NB4 (cell line): ENCODE results near the gene HIF1AN.

Experiments used
- DNase-seq: peaks from one replicate; pipeline ENCODE4 v3.0.0; 2010; ENCODE audit warnings: low read depth
- H3K4me3 ChIP-seq: one replicate; pipeline ENCODE4 v1.5.1; 2011; ENCODE audit warnings: mild to moderate bottlenecking, low read depth, low read length, moderate library complexity
- MYC ChIP-seq: IDR thresholded peaks from 2 replicates; pipeline ENCODE4 v1.6.1; 2011; ENCODE audit warnings: low read depth, low read length
- POLR2A ChIP-seq: IDR thresholded peaks from 2 replicates; pipeline ENCODE4 v1.6.1; 2011; ENCODE audit warnings: mild to moderate bottlenecking; ENCODE audit not compliant: insufficient read length; ENCODE audit errors: extremely low read depth
- TF ChIP-seq, protein P1 (sequence below): IDR thresholded peaks from 2 replicates; pipeline ENCODE4 v1.6.1; 2011; ENCODE audit warnings: low read depth, low read length
- TF ChIP-seq, protein P2 (sequence below): IDR thresholded peaks from one replicate; pipeline ENCODE4 v1.5.1; 2012; ENCODE audit warnings: low read depth, low read length

HIF1AN gene

DNA sequence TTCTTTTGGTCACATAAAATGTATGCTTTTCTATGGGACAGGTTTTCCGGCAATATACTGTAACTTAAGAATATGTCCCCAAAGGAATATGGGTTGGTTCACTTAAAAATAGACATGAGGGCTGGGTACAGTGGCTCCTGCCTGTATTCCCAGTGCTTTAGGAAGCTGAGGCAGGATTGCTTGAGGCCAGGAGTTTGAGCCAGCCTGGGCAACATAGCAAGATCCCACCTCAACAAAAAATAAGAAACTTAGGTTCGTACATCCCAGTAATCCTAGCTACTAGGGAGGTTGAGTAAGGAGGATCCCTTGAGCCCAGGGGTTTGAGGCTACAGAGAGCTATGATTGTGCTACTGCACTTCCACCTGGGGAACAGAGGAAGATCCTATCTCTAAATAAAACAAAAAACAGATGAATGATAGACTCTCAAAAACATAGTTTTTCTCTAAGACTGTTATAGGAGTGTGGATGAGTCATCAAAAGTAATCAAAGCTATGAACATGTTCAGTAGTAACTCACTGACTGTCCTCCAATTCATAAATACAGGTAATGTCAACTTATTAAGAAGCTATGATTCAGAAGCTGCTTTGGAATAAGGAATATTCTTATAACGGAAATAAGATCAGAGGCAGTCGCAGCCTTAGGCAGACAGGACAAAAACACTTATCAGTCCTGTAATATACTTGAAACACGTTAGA, 13.5 kb upstream of the HIF1AN start:
- DNase-seq, result no peak
- no peak overlapping the region for H3K4me3 ChIP-seq
- TF ChIP-seq POLR2A (no peak), MYC (no peak)
- TF ChIP-seq, protein P1, sequence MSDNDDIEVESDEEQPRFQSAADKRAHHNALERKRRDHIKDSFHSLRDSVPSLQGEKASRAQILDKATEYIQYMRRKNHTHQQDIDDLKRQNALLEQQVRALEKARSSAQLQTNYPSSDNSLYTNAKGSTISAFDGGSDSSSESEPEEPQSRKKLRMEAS, result no peak
- TF ChIP-seq, protein P2, sequence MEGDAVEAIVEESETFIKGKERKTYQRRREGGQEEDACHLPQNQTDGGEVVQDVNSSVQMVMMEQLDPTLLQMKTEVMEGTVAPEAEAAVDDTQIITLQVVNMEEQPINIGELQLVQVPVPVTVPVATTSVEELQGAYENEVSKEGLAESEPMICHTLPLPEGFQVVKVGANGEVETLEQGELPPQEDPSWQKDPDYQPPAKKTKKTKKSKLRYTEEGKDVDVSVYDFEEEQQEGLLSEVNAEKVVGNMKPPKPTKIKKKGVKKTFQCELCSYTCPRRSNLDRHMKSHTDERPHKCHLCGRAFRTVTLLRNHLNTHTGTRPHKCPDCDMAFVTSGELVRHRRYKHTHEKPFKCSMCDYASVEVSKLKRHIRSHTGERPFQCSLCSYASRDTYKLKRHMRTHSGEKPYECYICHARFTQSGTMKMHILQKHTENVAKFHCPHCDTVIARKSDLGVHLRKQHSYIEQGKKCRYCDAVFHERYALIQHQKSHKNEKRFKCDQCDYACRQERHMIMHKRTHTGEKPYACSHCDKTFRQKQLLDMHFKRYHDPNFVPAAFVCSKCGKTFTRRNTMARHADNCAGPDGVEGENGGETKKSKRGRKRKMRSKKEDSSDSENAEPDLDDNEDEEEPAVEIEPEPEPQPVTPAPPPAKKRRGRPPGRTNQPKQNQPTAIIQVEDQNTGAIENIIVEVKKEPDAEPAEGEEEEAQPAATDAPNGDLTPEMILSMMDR, result no peak

DNA sequence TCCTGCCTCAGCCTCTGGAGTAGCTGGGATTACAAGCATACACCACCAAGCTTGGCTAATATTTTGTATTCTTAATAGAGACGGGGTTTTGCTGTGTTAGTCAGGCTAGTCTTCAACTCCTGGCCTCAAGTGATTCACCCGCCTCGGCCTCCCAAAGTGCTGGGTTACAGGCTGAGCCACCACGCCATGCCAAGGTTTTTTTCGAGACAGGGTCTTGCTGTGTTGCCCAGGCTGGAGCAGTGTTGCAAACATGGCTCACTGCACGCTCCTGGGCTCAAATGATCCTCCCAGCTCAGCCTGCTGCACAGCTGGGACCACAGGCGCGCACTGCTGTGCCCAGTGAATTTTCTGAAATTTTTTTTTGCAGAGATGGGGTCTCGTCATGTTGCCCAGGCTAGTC, 12.8 kb upstream of the HIF1AN start:
- TF ChIP-seq, protein P1, result no peak
- no peak for TF ChIP-seq MYC
- no peak for TF ChIP-seq POLR2A
- TF ChIP-seq, protein P2, result no peak
- H3K4me3 ChIP-seq, result no peak overlapping the region
- DNase-seq, result no peak

DNA sequence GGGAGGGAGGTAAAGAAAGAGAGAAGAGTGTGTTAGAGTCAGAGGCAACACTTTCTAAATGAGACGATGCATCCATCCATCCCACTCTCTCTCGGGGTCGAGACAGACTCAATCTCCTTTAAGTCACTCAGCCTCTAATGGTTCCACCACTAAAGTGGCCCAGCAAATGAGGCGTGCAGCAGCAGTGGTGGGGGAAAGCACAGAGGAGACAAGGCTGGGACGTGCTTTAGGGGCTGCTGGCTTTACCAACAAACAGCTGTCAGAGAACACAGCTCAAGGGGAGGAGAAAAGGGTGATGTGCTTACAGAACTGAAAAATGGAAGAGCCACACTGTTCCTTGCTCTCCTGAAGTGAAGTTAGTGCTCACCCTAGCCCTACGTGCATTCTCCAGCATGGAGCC, 11.5 kb upstream of the HIF1AN start:
- H3K4me3 ChIP-seq, result no peak overlapping the region
- no peak for DNase-seq
- TF ChIP-seq, protein P2, result no peak
- TF ChIP-seq MYC, result no peak
- TF ChIP-seq, protein P1, result no peak
- no peak for TF ChIP-seq POLR2A

DNA sequence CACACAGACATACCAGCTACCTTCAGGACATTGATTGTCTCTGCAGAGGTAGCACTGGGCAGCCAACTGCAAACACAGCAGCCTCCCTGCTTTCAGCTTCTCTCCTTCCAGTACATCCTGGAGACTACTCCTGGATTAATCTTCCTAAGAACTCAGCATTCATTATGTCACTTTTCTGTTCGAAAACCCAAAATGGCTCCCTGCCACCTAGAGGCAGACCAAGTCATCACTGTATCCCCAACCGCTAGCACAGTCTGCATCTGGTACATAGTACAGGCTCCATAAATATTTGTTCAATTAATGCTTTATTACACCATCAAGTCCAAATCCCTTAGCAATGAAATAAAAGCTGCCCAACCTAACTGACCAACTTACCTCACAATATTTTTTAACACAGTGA, 11.1 kb upstream of the HIF1AN start:
- TF ChIP-seq, protein P1, result no peak
- TF ChIP-seq, protein P2, result peak; percentile 15
- H3K4me3 ChIP-seq, result no peak overlapping the region
- DNase-seq, result no peak

DNA sequence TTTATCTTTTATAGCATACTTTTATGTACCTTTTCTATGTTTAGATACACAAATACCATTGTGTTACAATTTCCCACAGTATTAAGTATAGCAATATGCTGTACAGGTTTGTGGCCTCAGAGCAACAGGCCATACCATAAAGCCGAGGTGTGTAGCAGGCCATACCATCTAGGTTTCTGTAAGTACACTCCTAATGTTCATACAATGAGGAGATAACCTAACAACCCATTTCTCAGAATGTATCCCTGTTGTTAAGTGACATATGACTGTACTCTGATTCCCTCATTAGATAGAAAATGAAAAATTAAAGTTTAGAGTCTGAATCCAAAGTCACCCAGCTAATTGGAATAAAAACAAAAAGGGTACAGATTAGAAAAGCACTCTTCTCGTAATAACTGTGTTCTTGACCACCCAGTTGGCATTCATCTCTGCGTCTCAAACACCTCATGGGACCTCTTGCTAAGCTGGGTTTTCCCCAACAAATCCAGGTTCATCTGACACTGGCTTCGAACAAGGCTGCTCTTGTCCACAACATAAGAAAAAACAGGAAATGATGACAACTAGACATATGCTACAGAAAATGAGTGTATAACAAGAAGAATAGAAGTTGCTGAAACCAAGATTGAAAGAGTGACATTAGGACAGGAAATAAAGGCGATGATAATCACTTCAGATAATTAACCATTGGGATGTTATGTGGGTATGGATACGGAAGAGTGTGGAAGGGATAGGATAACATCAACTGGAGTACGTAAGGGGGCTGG, 7.4 kb upstream of the HIF1AN start:
- TF ChIP-seq POLR2A (no peak), MYC (no peak)
- TF ChIP-seq, protein P2, result no peak
- TF ChIP-seq, protein P1, result no peak
- no peak for DNase-seq
- H3K4me3 ChIP-seq, result peak overlapping the region; percentile 91
